H1 (cell line): ENCODE results near the gene ANP32A. TPM values are rescaled to one million over a fixed set of nuclear protein-coding genes. Genes with fewer than 3 reads are reported as not detected.

ENCODE experiments used
- NANOG ChIP-seq: IDR thresholded peaks from 2 replicates; pipeline ENCODE4 v1.6.1; 2011; ENCODE audit warnings: low read length, low read depth, mild to moderate bottlenecking, inconsistent platforms; ENCODE audit not compliant: insufficient read depth, poor library complexity, severe bottlenecking
- polyA plus RNA-seq, 7 experiments: library from polyadenylated mRNA; depleted of rRNA in 3 of 7; stranded (reverse) in 5 of 7; unstranded in 2 of 7; fragments of >200 nt in 5 of 7; fragments of 200-250 nt in 2 of 7; gene quantifications; 1 replicate in 5 of 7; 2 replicates in 1 of 7; 4 replicates in 1 of 7; pipeline versions ENCODE4 v1.2.1 to v1.2.3, GENCODE V29; 2011 to 2013; ENCODE audit warnings: missing spikeins in 2 of 7, mixed read lengths in 2 of 7
- total RNA-seq: library from RNA; stranded (reverse); fragmentation: NEBNext Ultra II Directional; extraction: Animal tissue kit (Norgen Biotek cat#: 25700); gene quantifications from 2 replicates; pipeline ENCODE4 v1.2.1, GENCODE V29; 2021

Gene ANP32A
- total and polyA plus RNA-seq, 2 of the 8 experiments (the other 6 are each of a cell fraction or from before 2014, with no cell fraction given) = 70.8 to 295 TPM

- TF ChIP-seq NANOG = no peak
Observed at GRCh38 chr15:68791431-68792283, 29.0 kb downstream of the ANP32A start (continued).
